Vagina (tissue), 2 donors: Measurements from ENCODE around the gene AZIN2. TPM values are rescaled to one million over a fixed set of nuclear protein-coding genes. Genes with fewer than 3 reads are reported as not detected.

Source experiments
- DNase-seq, 2 donors: peaks; one replicate each; pipeline ENCODE4 v3.0.0-alpha.2; 2017; ENCODE audit errors: extremely low spot score in 2 of 2
- H3K27ac ChIP-seq: fragments of 200-600 bp; sonication (generic); one replicate; pipeline ENCODE4 v1.5.1; 2019
- H3K27me3 ChIP-seq: fragments of 200-600 bp; sonication (generic); one replicate; pipeline ENCODE4 v1.5.1; 2019
- H3K36me3 ChIP-seq, 2 donors: fragments of 200-600 bp; sonication (generic); one replicate each; pipeline ENCODE4 v1.5.1; 2017 to 2019
- H3K4me1 ChIP-seq: fragments of 200-600 bp; sonication (generic); one replicate; pipeline ENCODE4 v1.5.1; 2019
- H3K4me3 ChIP-seq, 2 donors: fragments of 200-600 bp; sonication (generic); 1 replicate in 1 of 2; 2 replicates in 1 of 2; pipeline ENCODE4 v1.5.1; 2016 to 2019
- H3K9me3 ChIP-seq: fragments of 200-600 bp; sonication (generic); one replicate; pipeline ENCODE4 v1.5.1; 2019
- POLR2A ChIP-seq, 2 donors: fragments of 450-650 bp; IDR thresholded peaks; one replicate each; pipeline ENCODE4 v1.6.1; 2017; ENCODE audit warnings: antibody characterized with exemption in 2 of 2, mild to moderate bottlenecking in 2 of 2, moderate library complexity in 2 of 2
- POLR2AphosphoS5 ChIP-seq, 2 donors: sonication (generic); formaldehyde crosslinking; IDR thresholded peaks; one replicate each; pipeline ENCODE4 v1.9.0; 2017; ENCODE audit warnings: antibody characterized with exemption in 2 of 2, mild to moderate bottlenecking in 2 of 2, low read depth in 1 of 2; ENCODE audit not compliant: insufficient read depth in 1 of 2
- intact Hi-C: fragments of 100-400 bp; cut with DNase I; formaldehyde crosslinking; loops from one replicate; pipeline ENCODE4 v1.15.1; 2023
- total RNA-seq: library from RNA; depleted of rRNA; stranded (reverse); fragments of >200 nt; gene quantifications from one replicate; pipeline ENCODE4 v1.2.3, GENCODE V29; 2016
- TF ChIP-seq, protein P1 (sequence below), 3 experiments: fragments of 450-650 bp in 2 of 3; fragments of 200-600 bp in 1 of 3; sonication (generic) in 1 of 3; IDR thresholded peaks; one replicate each; pipeline ENCODE4 v1.5.1; 2017 to 2019; ENCODE audit warnings: antibody characterized with exemption in 3 of 3, mild to moderate bottlenecking in 2 of 3, moderate library complexity in 2 of 3

AZIN2 gene
- 7.9 TPM for total RNA-seq

DNA sequence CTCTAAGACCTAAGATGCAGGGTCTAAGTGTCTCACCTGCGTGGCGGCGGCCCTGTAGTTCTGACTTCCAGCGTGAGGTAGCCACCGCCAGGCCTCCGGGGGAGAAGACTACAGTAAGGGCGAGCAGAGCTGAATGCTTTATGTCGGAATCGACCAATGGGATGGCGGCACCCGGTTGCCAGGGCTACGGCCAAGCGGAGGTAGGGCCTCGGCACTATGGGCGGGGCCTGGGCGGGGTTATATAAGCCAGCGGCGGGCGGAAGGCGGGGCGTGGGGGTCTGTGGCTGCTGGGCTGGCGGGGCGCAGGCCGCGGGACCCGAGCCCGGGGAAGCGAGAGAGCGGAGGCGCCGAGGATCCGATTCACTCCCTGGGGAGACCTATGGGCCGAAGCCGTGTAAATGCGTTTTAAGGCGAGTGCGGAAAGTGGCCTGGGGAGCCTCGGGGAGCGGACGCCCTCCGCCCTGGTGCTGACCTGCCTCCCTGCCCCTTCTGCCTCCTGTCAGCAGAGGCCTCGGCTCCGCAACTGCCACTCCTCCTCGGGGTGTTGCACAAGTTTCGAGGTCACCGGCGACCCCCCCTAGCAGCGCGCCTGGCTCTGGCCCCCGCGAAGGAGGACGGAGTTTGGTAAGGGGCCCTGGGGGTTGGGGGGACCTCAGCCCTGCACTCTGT lies at the start of gene AZIN2:
Gene AZIN2 (plus strand): TSS at position 269 of the 669 bp plus-strand sequence. CDS start 1,097 bp downstream, outside the sequence.
- peak in 1 of 2 donors; percentile 96 for DNase-seq
- peak within 1 kb of the TSS; percentile 63 to 66 for H3K4me3 ChIP-seq
- intact Hi-C loops: loop anchor here (5.0 kb wide), 1 partner anchor 149 kb away; no protein-coding TSS in a partner anchor
- peak within 1 kb of the TSS; percentile 53 for H3K27ac ChIP-seq
- no peaks in the 10 kb centered on the region for H3K36me3 ChIP-seq
- H3K9me3 ChIP-seq: no peaks in the 10 kb centered on the region
- TF ChIP-seq, protein P1, sequence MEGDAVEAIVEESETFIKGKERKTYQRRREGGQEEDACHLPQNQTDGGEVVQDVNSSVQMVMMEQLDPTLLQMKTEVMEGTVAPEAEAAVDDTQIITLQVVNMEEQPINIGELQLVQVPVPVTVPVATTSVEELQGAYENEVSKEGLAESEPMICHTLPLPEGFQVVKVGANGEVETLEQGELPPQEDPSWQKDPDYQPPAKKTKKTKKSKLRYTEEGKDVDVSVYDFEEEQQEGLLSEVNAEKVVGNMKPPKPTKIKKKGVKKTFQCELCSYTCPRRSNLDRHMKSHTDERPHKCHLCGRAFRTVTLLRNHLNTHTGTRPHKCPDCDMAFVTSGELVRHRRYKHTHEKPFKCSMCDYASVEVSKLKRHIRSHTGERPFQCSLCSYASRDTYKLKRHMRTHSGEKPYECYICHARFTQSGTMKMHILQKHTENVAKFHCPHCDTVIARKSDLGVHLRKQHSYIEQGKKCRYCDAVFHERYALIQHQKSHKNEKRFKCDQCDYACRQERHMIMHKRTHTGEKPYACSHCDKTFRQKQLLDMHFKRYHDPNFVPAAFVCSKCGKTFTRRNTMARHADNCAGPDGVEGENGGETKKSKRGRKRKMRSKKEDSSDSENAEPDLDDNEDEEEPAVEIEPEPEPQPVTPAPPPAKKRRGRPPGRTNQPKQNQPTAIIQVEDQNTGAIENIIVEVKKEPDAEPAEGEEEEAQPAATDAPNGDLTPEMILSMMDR (IDR thresholded peaks at IDR 0.05): no peak
- TF ChIP-seq POLR2AphosphoS5 (IDR thresholded peaks at IDR 0.05; ENCODE audit: insufficient read depth in 1 of 2, low read depth in 1 of 2) (peak; percentile 67 to 91), POLR2A (IDR thresholded peaks at IDR 0.05) (peak in 1 of 2 donors; percentile 72)
- H3K27me3 ChIP-seq: no peaks in the 10 kb centered on the region
- peaks cover 21% of the 10 kb centered on the region for H3K4me1 ChIP-seq

DNA sequence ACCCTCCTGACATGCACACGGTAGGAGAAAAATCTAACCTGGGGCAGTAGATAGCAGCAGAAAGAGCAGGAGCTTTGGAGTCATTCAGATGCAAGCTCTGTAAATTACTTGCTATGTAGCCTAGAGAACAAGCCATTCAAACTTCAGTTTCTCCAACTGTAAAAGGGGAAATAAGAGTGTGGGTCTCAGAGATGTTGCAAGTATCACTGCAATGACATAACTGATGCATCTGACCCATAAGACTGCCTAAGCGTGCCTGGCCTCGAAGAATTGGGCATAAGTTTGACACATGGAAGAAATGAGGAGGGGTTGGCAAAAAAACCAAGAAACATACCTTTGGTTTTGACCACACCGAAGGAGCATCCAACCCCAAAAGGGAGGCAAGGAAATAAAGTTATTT lies 49.4 kb upstream of the AZIN2 start:
- peaks cover 61% of the 10 kb centered on the region for H3K4me1 ChIP-seq
- intact Hi-C loops: no loop called here
- no peak overlapping the region for H3K4me3 ChIP-seq
- no peaks in the 10 kb centered on the region for H3K27me3 ChIP-seq
- no peak overlapping the region for H3K27ac ChIP-seq
- H3K36me3 ChIP-seq: peaks cover 0 to 5% of the 10 kb centered on the region in 2 donors
- TF ChIP-seq, protein P1 (IDR thresholded peaks at IDR 0.05): no peak
- TF ChIP-seq POLR2AphosphoS5 (IDR thresholded peaks at IDR 0.05; ENCODE audit: insufficient read depth in 1 of 2, low read depth in 1 of 2): no peak
- no peak for TF ChIP-seq POLR2A (IDR thresholded peaks at IDR 0.05)
- H3K9me3 ChIP-seq: no peaks in the 10 kb centered on the region
- DNase-seq: no peak

DNA sequence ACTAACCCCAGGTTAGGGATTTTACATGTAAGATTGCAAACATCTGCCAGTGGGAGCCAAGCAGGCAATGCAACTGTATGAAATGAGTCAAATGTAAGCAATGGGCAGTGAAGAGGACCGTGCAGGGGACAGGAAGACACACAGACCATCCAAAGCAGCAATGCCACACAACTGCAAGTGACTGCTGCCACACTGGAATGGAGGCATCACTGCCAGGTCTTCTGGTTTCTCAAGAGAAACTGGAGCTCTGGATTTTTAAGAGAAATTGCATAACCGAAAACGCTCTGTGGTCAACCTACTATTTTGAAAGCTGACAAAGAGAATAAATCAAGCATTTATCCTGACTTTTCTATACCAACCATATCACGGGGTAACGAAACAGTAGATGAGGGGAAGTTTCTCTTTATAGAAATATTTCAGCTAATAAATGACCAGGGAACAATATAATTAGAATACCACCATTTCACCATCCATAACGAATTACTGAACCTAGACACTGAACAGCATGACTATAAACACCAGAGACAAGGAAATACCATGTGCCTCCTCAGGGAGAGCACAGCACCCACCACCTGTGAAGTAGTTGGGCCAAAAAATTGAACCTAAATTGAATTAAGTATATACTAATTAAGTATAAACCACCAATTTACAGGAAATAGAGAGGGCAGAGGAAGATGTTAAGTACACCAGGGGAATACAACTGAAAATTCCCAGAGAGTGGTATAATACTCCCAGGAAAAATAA lies 48.7 kb upstream of the AZIN2 start:
- Histone ChIP-seq H3K9me3 (no peaks in the 10 kb centered on the region), H3K4me3 (no peak overlapping the region), H3K27ac (no peak overlapping the region), H3K4me1 (peaks cover 61% of the 10 kb centered on the region), H3K27me3 (no peaks in the 10 kb centered on the region), H3K36me3 (peaks cover 0 to 5% of the 10 kb centered on the region in 2 donors)
- TF ChIP-seq, protein P1 (IDR thresholded peaks at IDR 0.05): no peak
- TF ChIP-seq POLR2AphosphoS5 (IDR thresholded peaks at IDR 0.05; ENCODE audit: insufficient read depth in 1 of 2, low read depth in 1 of 2): no peak
- no peak for TF ChIP-seq POLR2A (IDR thresholded peaks at IDR 0.05)
- intact Hi-C loops: no loop called here
- DNase-seq: no peak

DNA sequence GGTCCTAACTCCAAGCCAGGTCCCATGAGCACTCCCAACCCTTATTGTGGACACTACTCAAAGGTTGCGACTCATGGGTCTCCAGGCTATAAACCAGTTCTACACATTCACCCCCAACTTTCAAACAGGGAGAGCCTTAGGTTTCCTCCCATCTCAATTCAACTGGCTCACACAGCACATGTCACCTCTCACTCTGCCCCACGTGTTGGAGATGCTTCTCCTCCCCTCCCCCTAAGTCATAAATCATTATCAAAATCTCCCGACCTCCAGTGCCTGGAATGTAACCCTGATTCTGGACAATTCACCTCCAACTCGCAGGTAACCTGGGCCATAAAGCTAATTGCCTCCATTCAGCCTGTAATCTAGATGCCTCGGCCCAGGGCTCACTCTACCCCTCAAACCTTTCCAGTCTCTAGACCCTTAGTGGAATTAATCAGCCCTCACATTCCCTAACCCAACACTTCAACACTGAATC lies 44.9 kb upstream of the AZIN2 start:
- no peak for DNase-seq
- intact Hi-C loops: no loop called here
- peaks cover 46% of the 10 kb centered on the region for H3K4me1 ChIP-seq

More for the DNA sequence above, 44.9 kb upstream of the AZIN2 start:
- Histone ChIP-seq H3K4me3 (peak overlapping the region; percentile 95 to 98), H3K27ac (peak overlapping the region; percentile 81), H3K36me3 (no peaks in the 10 kb centered on the region), H3K9me3 (no peaks in the 10 kb centered on the region), H3K27me3 (no peaks in the 10 kb centered on the region)
- TF ChIP-seq POLR2AphosphoS5 (IDR thresholded peaks at IDR 0.05; ENCODE audit: insufficient read depth in 1 of 2, low read depth in 1 of 2) (no peak), POLR2A (IDR thresholded peaks at IDR 0.05) (no peak)
- TF ChIP-seq, protein P1 (IDR thresholded peaks at IDR 0.05): no peak
